A549 (cell line): ENCODE results near the gene FLVCR2. TPM values are rescaled to one million over a fixed set of nuclear protein-coding genes. Genes with fewer than 3 reads are reported as not detected.

Experiments used
- ATAC-seq, 2 experiments: fragments of 200-7000 bp in 1 of 2; fragments of >200 bp in 1 of 2; cut with Nextera tagmentation in 1 of 2; cut with Tn5 transposase in 1 of 2; 3 replicates each; pipeline versions ENCODE4 v1.8.0 to v1.9.1; 2018 to 2020; ENCODE audit warnings: mild to moderate bottlenecking in 1 of 2, moderate library complexity in 1 of 2
- CTCF ChIA-PET: fragments of 300-600 bp; sonication (Branson Sonifier 250); formaldehyde crosslinking; extraction: SDS; loops from one replicate; lab custom pipeline; 2021; ENCODE audit warnings: antibody characterized with exemption, inconsistent platforms; lab: Yijun Ruan, JAX
- POLR2A ChIA-PET: fragments of 350-600 bp; formaldehyde crosslinking; extraction: SDS; loops from one replicate; lab custom pipeline; 2021; ENCODE audit warnings: antibody characterized with exemption, inconsistent platforms; lab: Yijun Ruan, JAX
- DNase-seq, 2 experiments: peaks; one replicate each; pipeline versions ENCODE4 v3.0.0 to v3.0.0-alpha.2; 2011 to 2016; ENCODE audit warnings: low read depth in 1 of 2, low spot score in 1 of 2
- FAIRE-seq: peaks from 2 replicates; lab custom pipeline; 2011; peaks lifted over from hg19 to GRCh38; lab: Jason Lieb, UNC
- H3K27ac ChIP-seq, 2 experiments: fragments of >200 bp; sonication (Bioruptor Twin); formaldehyde crosslinking; 3 replicates each; pipeline ENCODE4 v1.5.1; 2016 to 2017
- H3K4me1 ChIP-seq: fragments of >200 bp; sonication (Bioruptor Twin); formaldehyde crosslinking; 3 replicates; pipeline ENCODE4 v1.6.1; 2016
- H3K4me2 ChIP-seq: fragments of >200 bp; sonication (Bioruptor Twin); formaldehyde crosslinking; 3 replicates; pipeline ENCODE4 v1.6.1; 2016
- H3K4me3 ChIP-seq: fragments of >200 bp; sonication (Bioruptor Twin); formaldehyde crosslinking; 3 replicates; pipeline ENCODE4 v1.5.1; 2016
- H3K9me3 ChIP-seq: fragments of >200 bp; sonication (Bioruptor Twin); formaldehyde crosslinking; 3 replicates; pipeline ENCODE4 v1.6.1; 2016
- CEBPB ChIP-seq, 2 experiments: fragments of >200 bp in 1 of 2; sonication (Bioruptor Twin) in 1 of 2; formaldehyde crosslinking in 1 of 2; IDR thresholded peaks; 2 replicates each; pipeline ENCODE4 v1.6.1; 2012 to 2016
- CHD2 ChIP-seq: fragments of 150-350 bp; IDR thresholded peaks from 2 replicates; pipeline ENCODE4 v1.6.1; 2014; ENCODE audit warnings: low read length; ENCODE audit not compliant: partially characterized antibody
- EP300 ChIP-seq, 2 experiments: fragments of >200 bp; sonication (Bioruptor Twin); formaldehyde crosslinking; IDR thresholded peaks; 2 replicates in 1 of 2; 3 replicates in 1 of 2; pipeline ENCODE4 v1.6.1; 2016 to 2017
- ESRRA ChIP-seq: fragments of 150-350 bp; IDR thresholded peaks from 2 replicates; pipeline ENCODE4 v1.6.1; 2014; ENCODE audit warnings: mild to moderate bottlenecking, low read length, borderline replicate concordance
- FOSL2 ChIP-seq, 2 experiments: fragments of 450-650 bp in 1 of 2; fragments of >200 bp in 1 of 2; sonication (Bioruptor Twin) in 1 of 2; formaldehyde crosslinking; IDR thresholded peaks; 2 replicates each; pipeline versions ENCODE4 v1.5.0 to v1.6.1; 2016 to 2020; ENCODE audit warnings: mild to moderate bottlenecking in 1 of 2, moderate library complexity in 1 of 2
- FOXS1 ChIP-seq: fragments of 250-450 bp; sonication (Bioruptor Pico); IDR thresholded peaks from 2 replicates; pipeline ENCODE4 v1.5.0; 2020; ENCODE audit warnings: mild to moderate bottlenecking, moderate library complexity
- GATA3 ChIP-seq: IDR thresholded peaks from 2 replicates; pipeline ENCODE4 v1.6.1; 2012; ENCODE audit warnings: borderline replicate concordance
- HDAC2 ChIP-seq: fragments of 200-600 bp; sonication (generic); IDR thresholded peaks from 2 replicates; pipeline ENCODE4 v1.6.1; 2016
- HOXB13 ChIP-seq: fragments of 250-450 bp; sonication (Bioruptor Pico); IDR thresholded peaks from 2 replicates; pipeline ENCODE4 v1.5.0; 2020; ENCODE audit warnings: low read depth, mild to moderate bottlenecking, moderate library complexity
- JUN ChIP-seq, 2 experiments: fragments of >200 bp; sonication (Bioruptor Twin); formaldehyde crosslinking; IDR thresholded peaks; 2 replicates in 1 of 2; 3 replicates in 1 of 2; pipeline ENCODE4 v1.6.1; 2016 to 2017
- JUNB ChIP-seq: fragments of >200 bp; sonication (Bioruptor Twin); formaldehyde crosslinking; IDR thresholded peaks from 2 replicates; pipeline ENCODE4 v1.6.1; 2016
- KDM1A ChIP-seq: fragments of 200-600 bp; sonication (generic); IDR thresholded peaks from 2 replicates; pipeline ENCODE4 v1.6.1; 2016; ENCODE audit warnings: low read depth, mild to moderate bottlenecking
- MAFK ChIP-seq: fragments of 450-650 bp; IDR thresholded peaks from 2 replicates; pipeline ENCODE4 v1.6.1; 2014; ENCODE audit not compliant: partially characterized antibody
- MAZ ChIP-seq: fragments of 150-350 bp; IDR thresholded peaks from 2 replicates; pipeline ENCODE4 v1.6.1; 2014; ENCODE audit warnings: antibody characterized with exemption, low read depth, low read length, borderline replicate concordance
- NR3C1 ChIP-seq: fragments of >200 bp; sonication (Bioruptor Twin); formaldehyde crosslinking; IDR thresholded peaks from 3 replicates; pipeline ENCODE4 v1.6.1; 2017
- PHF8 ChIP-seq: fragments of 200-600 bp; sonication (generic); IDR thresholded peaks from 2 replicates; pipeline ENCODE4 v1.6.1; 2016; ENCODE audit warnings: low read depth, mild to moderate bottlenecking, antibody characterized with exemption, moderate library complexity, borderline replicate concordance
- RAD21 ChIP-seq, 2 experiments: fragments of >200 bp in 1 of 2; sonication (Bioruptor Twin) in 1 of 2; formaldehyde crosslinking in 1 of 2; IDR thresholded peaks in 1 of 2; conservative IDR thresholded peaks in 1 of 2; 2 replicates in 1 of 2; 3 replicates in 1 of 2; pipeline ENCODE4 v1.6.1; 2012 to 2018; ENCODE audit warnings: inconsistent platforms in 1 of 2
- RARB ChIP-seq: fragments of 250-450 bp; sonication (Bioruptor Pico); IDR thresholded peaks from 2 replicates; pipeline ENCODE4 v1.8.0; 2021; ENCODE audit warnings: mild to moderate bottlenecking, moderate library complexity
- RCOR1 ChIP-seq: fragments of 150-350 bp; IDR thresholded peaks from 2 replicates; pipeline ENCODE4 v1.6.1; 2014; ENCODE audit warnings: antibody characterized with exemption, low read length, low read depth
- RFX5 ChIP-seq: fragments of 450-650 bp; IDR thresholded peaks from 2 replicates; pipeline ENCODE4 v1.7.1; 2014; ENCODE audit warnings: antibody characterized with exemption, mild to moderate bottlenecking, moderate library complexity
- RNF2 ChIP-seq: fragments of 200-600 bp; sonication (generic); IDR thresholded peaks from 2 replicates; pipeline ENCODE4 v1.6.1; 2016; ENCODE audit warnings: low read depth, mild to moderate bottlenecking, antibody characterized with exemption, moderate library complexity, borderline replicate concordance
- SMC3 ChIP-seq: fragments of >200 bp; sonication (Bioruptor Twin); formaldehyde crosslinking; IDR thresholded peaks from 3 replicates; pipeline ENCODE4 v1.6.1; 2018; ENCODE audit warnings: inconsistent platforms
- SREBF2 ChIP-seq: fragments of 450-650 bp; IDR thresholded peaks from 2 replicates; pipeline ENCODE4 v1.6.1; 2014; ENCODE audit warnings: mild to moderate bottlenecking, moderate library complexity
- TFCP2L1 ChIP-seq: fragments of 250-450 bp; sonication (Bioruptor Pico); IDR thresholded peaks from 2 replicates; pipeline ENCODE4 v1.5.0; 2021; ENCODE audit warnings: mild to moderate bottlenecking
- TP53 ChIP-seq: fragments of 250-450 bp; sonication (Bioruptor Pico); IDR thresholded peaks from 2 replicates; pipeline ENCODE4 v1.5.0; 2021; ENCODE audit warnings: mild to moderate bottlenecking, moderate library complexity
- WGBS: methylation state at CpG from one replicate; pipeline ENCODE4 v1.1.6; 2017; ENCODE audit errors: missing lambda C conversion rate; 5-methylcytosine and 5-hydroxymethylcytosine counted together
- polyA plus RNA-seq, 4 experiments: library from polyadenylated mRNA; depleted of rRNA in 3 of 4; stranded (reverse); fragments of >200 nt; fragmentation: RNase III in 1 of 4; extraction: RNeasy Plus Mini Kit Qiagen cat#74134 plus additional on column Dnase treatment in 1 of 4; gene quantifications; 2 replicates in 3 of 4; 3 replicates in 1 of 4; pipeline ENCODE4 v1.2.3, GENCODE V29; 2011 to 2017
- TF ChIP-seq, protein P1 (sequence below): fragments of >200 bp; sonication (Bioruptor Twin); formaldehyde crosslinking; IDR thresholded peaks from 3 replicates; pipeline ENCODE4 v1.6.1; 2016
- TF ChIP-seq, protein P2 (sequence below): IDR thresholded peaks from 2 replicates; pipeline ENCODE4 v1.6.1; 2012
- TF ChIP-seq, protein P3 (sequence below): fragments of 250-450 bp; sonication (Bioruptor Pico); IDR thresholded peaks from 2 replicates; pipeline ENCODE4 v1.5.0; 2020; ENCODE audit warnings: low read depth, mild to moderate bottlenecking, moderate library complexity
- TF ChIP-seq, protein P4 (sequence below): IDR thresholded peaks from 2 replicates; pipeline ENCODE4 v1.6.1; 2012; ENCODE audit warnings: low read depth, borderline replicate concordance

The FLVCR2 gene
- polyA plus RNA-seq, 2 of the 4 experiments (the other 2 are of a cell fraction): 3.8 to 3.9 TPM

DNA sequence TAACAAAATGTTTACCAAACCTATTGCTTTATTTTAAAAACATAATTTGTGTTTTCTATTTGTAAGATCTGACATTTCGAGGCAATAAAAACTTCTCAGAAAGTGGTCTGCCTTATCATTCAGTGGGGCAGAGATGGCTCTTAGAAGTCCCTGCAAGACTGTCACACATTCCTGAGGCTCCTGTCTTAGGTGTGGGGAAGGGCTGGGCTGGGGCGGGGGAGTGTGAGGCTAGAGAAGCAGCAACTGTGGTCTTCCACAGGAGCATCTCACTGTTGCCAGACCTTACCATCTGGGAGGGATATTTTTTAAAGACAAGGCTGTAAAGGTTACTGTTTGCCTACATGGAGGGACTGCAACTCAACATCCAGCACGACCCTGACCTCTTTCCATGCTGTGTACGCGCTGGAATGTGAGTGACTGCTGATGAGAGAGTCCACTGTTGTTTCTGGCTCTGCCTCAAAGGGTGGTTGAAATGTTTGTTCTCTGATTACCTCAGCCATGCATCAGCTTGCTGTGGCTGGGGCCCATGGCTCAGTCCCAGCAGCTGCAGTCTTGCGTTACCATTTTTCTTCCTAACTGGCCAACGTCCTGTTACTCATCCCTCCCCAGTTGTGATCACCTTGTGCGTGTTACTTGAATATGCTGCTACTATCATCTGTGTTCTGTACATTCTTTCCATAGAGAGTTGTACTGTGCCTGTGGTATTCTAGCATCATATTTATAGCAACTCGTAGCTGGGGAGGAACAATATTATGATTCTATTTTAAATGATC lies 69.8 kb downstream of the FLVCR2 start:
- peak overlapping the region; percentile 73 to 84 for H3K27ac ChIP-seq
- no peaks in the 10 kb centered on the region for H3K9me3 ChIP-seq
- ATAC-seq (peak; percentile 92 to 93), FAIRE-seq (no peak), DNase-seq (peak; percentile 64 to 82)
- POLR2A ChIA-PET: interaction anchor here (1.8 kb wide), 1 partner anchor 70 kb away, joined by 7 read pairs; the partner anchor contains the start of gene FLVCR2
- 23% methylated on average over 9 of the region's 9 CpGs for WGBS
- no peak overlapping the region for H3K4me3 ChIP-seq
- peak overlapping the region; percentile 66 for H3K4me2 ChIP-seq
- CTCF ChIA-PET: interaction anchor here (0.9 to 13.9 kb wide), 7 partner anchors 8 to 340 kb away, joined by 3 to 546 read pairs (median 4); partner anchors contain the start of genes ERG28, FLVCR2 and TTLL5
- TF ChIP-seq GATA3: peak; percentile 80
- no peak for TF ChIP-seq NR3C1
- TF ChIP-seq CEBPB (IDR thresholded peaks at IDR 0.05): peak; percentile 35 to 69; a peak in 2 of 4 replicates
- peak; percentile 14; the same call in 1 of the 2 replicates for TF ChIP-seq FOSL2 (IDR thresholded peaks at IDR 0.05)
- peak; percentile 55 for TF ChIP-seq FOSL2 (CRISPR knock-in tag; IDR thresholded peaks at IDR 0.05)
- TF ChIP-seq JUN (IDR thresholded peaks at IDR 0.05): peak; percentile 47 to 73; a peak in 1 of 5 replicates
- no peak for TF ChIP-seq HOXB13 (CRISPR knock-in tag)
- peak; percentile 57 for TF ChIP-seq JUNB
- peak; percentile 57 to 86; a peak in 3 of 5 replicates for TF ChIP-seq EP300 (IDR thresholded peaks at IDR 0.05)
- TF ChIP-seq MAZ: no peak
- TF ChIP-seq, protein P1, sequence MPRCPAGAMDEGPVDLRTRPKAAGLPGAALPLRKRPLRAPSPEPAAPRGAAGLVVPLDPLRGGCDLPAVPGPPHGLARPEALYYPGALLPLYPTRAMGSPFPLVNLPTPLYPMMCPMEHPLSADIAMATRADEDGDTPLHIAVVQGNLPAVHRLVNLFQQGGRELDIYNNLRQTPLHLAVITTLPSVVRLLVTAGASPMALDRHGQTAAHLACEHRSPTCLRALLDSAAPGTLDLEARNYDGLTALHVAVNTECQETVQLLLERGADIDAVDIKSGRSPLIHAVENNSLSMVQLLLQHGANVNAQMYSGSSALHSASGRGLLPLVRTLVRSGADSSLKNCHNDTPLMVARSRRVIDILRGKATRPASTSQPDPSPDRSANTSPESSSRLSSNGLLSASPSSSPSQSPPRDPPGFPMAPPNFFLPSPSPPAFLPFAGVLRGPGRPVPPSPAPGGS: 0 out of 3 replicates have a peak, but pooled peaks have one; percentile 53
- peak; percentile 60; the same call in 1 of the 2 replicates for TF ChIP-seq FOXS1 (CRISPR knock-in tag)
- TF ChIP-seq, protein P2, sequence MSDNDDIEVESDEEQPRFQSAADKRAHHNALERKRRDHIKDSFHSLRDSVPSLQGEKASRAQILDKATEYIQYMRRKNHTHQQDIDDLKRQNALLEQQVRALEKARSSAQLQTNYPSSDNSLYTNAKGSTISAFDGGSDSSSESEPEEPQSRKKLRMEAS: peak; percentile 69
- 0 out of 3 replicates have a peak, but pooled peaks have one; percentile 20 for TF ChIP-seq SMC3
- peaks cover 60% of the 10 kb centered on the region for H3K4me1 ChIP-seq

DNA sequence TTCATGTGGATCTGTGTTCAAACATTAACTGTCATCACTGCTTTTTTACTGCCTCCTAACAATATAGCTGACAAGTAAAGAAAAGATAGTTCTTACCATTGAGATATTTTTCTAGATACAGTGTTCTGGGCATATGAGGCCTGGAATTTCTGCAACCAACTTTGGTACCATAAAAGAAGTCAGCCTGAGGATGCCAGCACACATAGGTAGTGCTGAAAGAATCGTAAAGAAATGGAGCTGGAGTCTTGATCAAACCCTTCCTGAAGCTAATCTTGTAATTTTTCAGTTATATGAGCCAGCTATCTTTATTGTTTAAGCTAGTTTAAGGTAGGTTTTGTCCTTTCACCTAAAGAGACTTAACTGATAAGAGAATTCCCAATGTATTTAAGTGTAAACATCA lies 70.9 kb downstream of the FLVCR2 start:
- peaks cover 58% of the 10 kb centered on the region for H3K4me1 ChIP-seq
- WGBS: 92% methylated on average over 1 of the region's 1 CpG
- H3K9me3 ChIP-seq: no peaks in the 10 kb centered on the region
- FAIRE-seq (no peak), ATAC-seq (no peak)
- H3K27ac ChIP-seq: peak overlapping the region; percentile 73 to 84
- peak overlapping the region; percentile 66; the same call in 2 of the 3 replicates for H3K4me2 ChIP-seq
- TF ChIP-seq RARB (CRISPR knock-in tag) (no peak), MAFK (no peak), GATA3 (no peak), TFCP2L1 (CRISPR knock-in tag) (no peak), KDM1A (no peak), RNF2 (no peak), RFX5 (no peak), JUN (IDR thresholded peaks at IDR 0.05) (no peak), PHF8 (no peak)
- TF ChIP-seq, all 56 proteins: peak for 0
- ChIA-PET CTCF (interaction anchor here (0.6 to 13.9 kb wide), 7 partner anchors 9 to 430 kb away, joined by 3 to 546 read pairs (median 3); partner anchors contain the start of gene FLVCR2), POLR2A (interaction anchor here (1.8 kb wide), 1 partner anchor 71 kb away, joined by 7 read pairs; the partner anchor contains the start of gene FLVCR2)
- no peak overlapping the region for H3K4me3 ChIP-seq
- no peak for DNase-seq

DNA sequence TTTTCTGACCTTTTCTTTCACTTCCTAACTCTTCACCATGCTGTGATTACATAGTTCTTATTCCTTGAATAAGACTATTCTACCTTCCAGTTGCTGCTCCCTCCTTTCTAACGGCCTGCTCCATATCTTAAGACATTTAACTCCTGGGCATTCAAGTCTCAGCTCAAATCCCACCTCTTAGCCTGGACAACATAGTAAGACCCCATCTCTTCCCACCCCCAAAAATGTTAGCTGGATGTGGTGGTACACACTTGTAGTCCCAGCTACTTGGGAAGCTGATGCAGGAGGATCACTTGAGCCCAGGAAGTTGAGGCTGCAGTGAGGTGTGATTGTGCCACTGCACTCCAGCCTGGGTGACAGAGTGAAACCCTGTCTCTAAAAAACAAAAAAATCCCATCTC lies 71.4 kb downstream of the FLVCR2 start:
- H3K9me3 ChIP-seq: no peaks in the 10 kb centered on the region
- DNase-seq (no peak), ATAC-seq (no peak), FAIRE-seq (no peak)
- peak overlapping the region; percentile 73 to 84; a peak in 4 of 6 replicates for H3K27ac ChIP-seq
- 71% methylated on average over 1 of the region's 1 CpG for WGBS
- ChIA-PET CTCF (interaction anchor here (0.9 to 13.9 kb wide), 6 partner anchors 9 to 342 kb away, joined by 3 to 546 read pairs (median 4); partner anchors contain the start of gene FLVCR2), POLR2A (interaction anchor here (1.8 kb wide), 1 partner anchor 72 kb away, joined by 7 read pairs; the partner anchor contains the start of gene FLVCR2)
- TF ChIP-seq HDAC2 (no peak), RCOR1 (no peak), PHF8 (no peak), TP53 (CRISPR knock-in tag) (no peak), CHD2 (no peak), SREBF2 (no peak), MAFK (no peak), TFCP2L1 (CRISPR knock-in tag) (no peak), ESRRA (no peak), RAD21 (conservative IDR thresholded peaks at IDR 0.05 in 1 of 2, IDR thresholded peaks at IDR 0.05 in 1 of 2) (no peak)
- TF ChIP-seq, protein P3, sequence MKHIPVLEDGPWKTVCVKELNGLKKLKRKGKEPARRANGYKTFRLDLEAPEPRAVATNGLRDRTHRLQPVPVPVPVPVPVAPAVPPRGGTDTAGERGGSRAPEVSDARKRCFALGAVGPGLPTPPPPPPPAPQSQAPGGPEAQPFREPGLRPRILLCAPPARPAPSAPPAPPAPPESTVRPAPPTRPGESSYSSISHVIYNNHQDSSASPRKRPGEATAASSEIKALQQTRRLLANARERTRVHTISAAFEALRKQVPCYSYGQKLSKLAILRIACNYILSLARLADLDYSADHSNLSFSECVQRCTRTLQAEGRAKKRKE (CRISPR knock-in tag): no peak
- TF ChIP-seq, protein P4, sequence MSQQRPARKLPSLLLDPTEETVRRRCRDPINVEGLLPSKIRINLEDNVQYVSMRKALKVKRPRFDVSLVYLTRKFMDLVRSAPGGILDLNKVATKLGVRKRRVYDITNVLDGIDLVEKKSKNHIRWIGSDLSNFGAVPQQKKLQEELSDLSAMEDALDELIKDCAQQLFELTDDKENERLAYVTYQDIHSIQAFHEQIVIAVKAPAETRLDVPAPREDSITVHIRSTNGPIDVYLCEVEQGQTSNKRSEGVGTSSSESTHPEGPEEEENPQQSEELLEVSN: no peak
- H3K4me3 ChIP-seq: no peak overlapping the region
- peaks cover 56% of the 10 kb centered on the region for H3K4me1 ChIP-seq
- H3K4me2 ChIP-seq: no peak overlapping the region
